EH (cell line): ENCODE measurements around the gene GINM1.
A peak's percentile ranks its signal among the peaks of the same experiment; 100 is the strongest.

ENCODE experiments used
- DNase-seq: peaks from one replicate; pipeline ENCODE4 v3.0.0-alpha.2; 2015; ENCODE audit warnings: low read depth

The GINM1 gene

DNA sequence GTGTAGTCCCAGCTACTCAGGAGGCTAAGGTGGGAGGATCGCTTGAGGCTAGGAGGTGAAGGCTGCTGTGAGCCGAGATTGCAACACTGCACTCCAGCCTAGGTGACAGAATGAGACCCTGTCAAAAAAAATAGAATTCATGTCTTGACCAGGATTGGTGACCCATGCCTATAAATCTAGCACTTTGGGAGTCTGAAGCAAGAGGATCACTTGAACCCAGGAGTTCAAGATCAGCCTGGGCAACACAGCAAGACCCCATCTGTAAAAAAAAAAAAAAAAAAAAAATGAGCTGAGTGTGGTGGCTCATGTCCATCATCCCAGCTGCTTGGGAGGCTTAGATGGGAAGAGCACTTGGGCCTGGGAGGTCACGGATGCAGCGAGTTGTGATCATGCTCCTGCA is 34.3 kb downstream of the GINM1 start:
- DNase-seq, result no peak

DNA sequence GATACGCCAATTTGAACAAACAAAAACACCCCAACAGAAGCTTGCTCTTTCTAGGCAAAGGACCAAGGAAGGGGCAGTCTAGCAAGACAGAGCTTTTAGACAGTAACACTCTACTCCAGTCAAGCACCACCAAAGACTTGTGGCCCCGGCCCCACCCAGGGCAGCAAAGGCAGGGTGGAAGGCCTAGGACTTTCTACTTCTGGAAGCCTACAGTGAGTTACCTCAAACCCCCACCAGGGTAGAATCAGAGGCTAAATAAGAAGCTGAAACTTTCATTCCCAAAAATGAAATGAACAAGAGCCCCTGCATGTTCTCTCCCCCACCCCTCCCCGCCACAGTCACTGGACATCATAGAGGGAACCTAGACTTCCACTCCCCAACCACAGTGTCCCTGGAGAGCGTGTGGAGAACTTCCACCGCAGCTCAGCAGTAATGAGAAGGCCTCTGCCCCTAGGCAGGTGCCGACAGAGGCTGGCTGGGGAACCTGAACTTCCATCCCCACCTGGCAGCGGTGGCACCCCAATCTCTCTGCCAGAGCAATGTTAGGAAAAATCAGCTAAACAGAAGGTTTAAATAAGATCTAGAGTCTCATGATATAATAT is 42.3 kb downstream of the GINM1 start:
- no peak for DNase-seq

DNA sequence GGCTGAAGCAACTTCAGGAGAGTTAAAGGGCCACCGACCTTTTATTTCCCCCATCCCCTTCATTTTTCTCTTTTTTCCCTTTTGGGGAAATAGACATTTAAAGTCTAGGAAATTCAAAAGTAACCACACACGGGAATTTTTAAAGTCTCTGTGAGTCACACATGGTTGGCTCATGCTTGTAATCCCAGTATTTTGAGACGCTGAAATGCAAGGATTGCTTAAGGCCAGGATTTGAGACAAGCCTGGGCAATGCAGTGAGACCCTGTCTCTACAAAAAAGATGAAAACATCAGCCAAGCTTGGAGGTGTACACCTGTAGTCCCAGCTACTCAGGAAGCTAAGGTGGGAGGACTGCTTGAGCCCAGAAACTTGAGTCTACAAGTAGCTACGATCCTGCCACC is 48.2 kb downstream of the GINM1 start:
- DNase-seq, result peak; percentile 39

DNA sequence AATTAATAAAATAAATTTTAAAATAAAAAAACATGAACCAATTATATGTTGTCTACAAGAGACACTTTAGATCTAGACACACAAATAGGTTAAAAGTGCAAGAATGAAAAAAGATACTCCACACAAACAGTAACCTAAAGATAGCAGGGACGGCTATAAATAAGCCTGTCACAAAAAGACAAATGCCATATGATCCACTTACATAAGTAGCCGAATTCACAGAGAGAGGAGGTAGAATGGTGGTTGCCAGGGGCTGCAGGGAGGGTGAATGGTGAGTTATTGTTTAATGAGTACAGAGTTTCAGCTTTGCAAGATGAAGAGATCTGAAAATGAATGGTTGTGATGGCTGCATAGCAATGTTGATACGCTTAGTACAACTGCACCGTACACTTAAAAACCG is 49.6 kb downstream of the GINM1 start:
- no peak for DNase-seq

DNA sequence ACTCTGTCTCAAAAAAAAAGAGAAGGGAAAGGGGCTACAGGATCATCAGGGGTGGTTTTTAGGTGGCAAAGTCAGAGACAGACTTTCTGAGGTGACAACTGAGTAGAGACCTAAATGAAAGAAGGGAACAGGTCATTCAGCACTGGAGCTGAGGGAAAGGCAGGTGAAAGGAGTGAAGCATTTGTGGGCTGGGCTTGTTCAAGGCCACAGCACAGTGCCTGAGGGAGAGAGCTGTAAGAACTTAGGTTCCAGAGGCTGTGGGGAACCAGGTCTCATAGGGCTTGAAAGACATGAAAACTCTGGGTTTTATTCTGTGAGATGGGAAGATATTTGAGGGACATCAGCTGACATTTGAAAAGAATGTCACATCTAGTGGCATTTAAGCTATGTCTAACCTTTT is 61.5 kb downstream of the GINM1 start:
- no peak for DNase-seq

DNA sequence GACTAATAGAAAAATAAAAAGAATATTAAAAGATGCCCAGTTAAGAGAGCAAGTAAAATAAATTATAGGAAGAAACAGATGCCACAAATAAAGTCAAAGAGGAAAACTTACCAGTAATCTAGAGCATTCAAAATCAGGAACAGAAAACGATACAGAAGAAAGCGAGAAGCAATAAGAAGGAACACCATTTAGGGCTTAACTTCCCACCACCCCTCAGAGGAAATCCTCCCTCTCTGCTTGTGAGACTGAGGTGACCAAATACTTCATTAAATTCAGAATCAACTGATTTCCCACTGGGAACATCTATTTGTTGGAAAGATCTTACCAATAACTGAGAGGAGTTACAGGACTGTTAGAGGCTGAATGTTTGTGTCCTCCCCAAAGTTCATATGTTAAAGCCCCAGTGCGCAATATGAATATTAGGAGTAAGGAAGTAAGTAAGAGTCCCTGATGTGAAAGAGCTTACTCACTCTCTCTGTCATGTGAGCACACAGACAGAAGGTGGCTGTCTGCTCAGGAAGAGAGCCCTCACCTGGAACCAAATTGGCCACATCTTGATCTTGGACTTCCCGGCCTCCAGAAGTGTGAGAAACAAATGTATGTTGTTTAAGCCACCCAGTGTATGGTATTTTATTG is 62.8 kb downstream of the GINM1 start:
- no peak for DNase-seq

DNA sequence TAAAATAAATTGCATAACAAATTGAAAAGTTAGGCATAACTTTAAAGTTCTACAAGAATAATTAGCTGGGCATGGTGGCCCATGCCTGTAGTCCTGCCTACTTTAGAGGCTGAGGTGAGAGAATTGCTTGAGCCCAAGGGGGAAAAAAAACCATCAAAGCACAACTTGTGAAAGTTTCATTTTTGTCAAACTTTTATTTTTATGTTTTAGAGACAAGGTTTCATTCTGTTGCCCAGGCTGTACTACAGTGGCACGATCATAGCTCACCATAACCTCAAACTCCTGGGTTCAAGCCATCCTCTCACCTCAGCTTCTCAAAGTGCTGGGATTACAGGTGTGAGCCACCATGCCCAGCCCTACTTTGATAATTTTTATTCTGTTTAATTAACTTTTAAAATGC is 68.1 kb downstream of the GINM1 start:
- DNase-seq, result no peak

DNA sequence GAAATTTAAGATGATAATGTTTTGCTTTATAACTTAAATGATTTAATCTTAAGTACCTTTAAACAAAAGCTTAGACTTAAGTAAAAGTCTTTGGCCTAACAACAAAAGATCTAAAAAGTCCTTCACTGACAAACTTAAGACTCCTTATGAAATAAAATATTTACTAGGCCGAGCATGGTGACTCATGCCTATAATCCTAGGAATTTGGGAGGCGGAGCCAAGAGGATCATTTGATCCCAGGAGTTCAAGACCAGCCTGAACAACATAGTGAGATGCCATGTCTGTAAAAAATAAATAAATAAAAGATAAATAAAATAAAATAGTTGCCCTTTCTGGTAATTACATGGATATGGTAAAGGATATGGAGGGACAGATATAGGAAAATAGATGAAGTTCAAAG is 69.9 kb downstream of the GINM1 start:
- peak; percentile 73 for DNase-seq
